GF-D8 (cell line): ENCODE measurements around the gene FIG4.
"Not testable (repeated sequence)": the region's sequence is repeated elsewhere in the genome, so short reads cannot be mapped to it uniquely, and the experiment has no call there.

Source experiments
- DNase-seq: peaks from one replicate; lab custom pipeline; 2025; lab: John Stamatoyannopoulos, UW

The FIG4 gene

DNA sequence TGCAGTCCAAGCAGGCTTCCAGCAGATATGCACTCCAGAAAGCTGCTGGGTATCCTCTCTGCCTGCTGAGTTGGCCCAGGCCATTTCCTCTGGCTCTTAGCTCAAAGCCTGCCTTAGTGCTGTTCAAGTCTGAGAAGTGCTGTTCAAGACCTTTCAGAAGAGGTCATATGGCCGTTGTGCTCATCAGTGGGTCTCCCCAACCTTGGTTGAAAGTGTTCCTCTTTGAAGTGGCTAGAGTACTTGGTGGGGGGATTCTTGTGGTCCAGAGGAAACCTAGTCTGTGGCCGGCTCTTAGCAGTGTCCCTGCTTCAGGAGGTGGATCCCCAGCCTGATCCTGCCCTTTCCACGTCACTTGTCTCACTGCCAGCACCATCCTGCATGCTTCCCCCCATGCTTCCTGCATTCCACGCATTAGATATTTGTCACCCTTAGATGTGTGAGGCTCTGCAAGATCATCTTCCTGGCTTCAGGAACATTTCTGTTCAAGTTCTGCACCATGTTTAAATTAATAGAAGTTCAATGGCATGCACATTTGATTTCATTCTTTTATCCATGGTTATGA lies 105.0 kb downstream of the FIG4 start:
- no peak for DNase-seq

DNA sequence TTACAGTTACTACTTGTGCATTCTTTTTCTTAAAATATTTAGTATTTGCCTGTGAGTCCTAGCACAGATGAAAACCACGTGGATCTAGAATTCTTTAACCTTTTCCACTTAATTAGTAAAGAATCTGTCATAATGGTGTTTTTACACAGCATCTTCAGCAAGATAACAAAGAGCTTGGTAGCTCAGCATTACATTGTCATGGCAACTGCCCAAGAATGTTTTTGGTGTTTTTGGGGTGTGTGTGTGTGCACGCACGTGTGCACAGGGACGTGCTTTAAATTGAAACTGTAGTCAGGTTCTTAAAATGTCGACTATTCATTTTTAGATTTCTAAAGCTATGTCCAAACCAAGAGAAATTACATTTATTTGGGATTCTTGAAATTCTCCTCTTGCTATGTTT lies 108.0 kb downstream of the FIG4 start:
- DNase-seq = no peak

DNA sequence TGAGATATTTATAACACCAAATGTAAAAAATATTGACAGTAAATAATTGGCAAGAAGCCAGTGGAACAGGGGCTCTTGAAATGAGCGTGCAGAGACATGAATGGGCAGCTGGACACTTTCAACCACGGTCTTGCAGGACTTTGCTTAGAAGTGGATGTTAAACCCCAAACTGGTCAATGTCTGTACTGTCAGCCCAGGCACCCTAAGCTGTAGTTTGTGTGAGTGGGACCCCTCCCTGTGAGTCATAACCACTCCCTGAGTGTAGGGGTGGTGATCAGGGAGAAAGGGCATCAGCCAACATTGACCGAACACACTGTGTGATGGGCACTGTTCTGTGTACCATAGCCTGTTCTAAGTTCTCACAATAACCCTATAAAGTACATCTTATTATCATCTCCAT lies 108.6 kb downstream of the FIG4 start:
- DNase-seq = no peak

DNA sequence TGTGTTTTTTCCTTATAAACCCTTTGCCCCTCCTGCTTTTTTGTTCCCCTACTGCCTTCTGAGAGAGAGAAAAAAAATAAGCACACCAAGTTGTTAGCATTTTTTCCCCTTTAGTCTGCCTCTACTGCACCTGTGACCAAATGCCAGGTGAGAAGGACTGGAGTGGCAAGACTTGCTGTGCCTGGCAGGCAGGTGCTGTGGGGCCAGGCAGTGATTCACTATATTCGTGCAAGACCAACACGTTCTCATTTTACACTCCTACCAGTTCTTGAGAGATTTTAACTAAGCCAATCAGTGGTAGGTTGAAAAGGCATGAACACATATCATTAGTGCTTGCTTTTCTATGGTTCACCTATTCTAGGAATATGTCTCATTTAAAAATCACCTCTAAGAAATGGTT lies 109.7 kb downstream of the FIG4 start:
- DNase-seq = no peak

DNA sequence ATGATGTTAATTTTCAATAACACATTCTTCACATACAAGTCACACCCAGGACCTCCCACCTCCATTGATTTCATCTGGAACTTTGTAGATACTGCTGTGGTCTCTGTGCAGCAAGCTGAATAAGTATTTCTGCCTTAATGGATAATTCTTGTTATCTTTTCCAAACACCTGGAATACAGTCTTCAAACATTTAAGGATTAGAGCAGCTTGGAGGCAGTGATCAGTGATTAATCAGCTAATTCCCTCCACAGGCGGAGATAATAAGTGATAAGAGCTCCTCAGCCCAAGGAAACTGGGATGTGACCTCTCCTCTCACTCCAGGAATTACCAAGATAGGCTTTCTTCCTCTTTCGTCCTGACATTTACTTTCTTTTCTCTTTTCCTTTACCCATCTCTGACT lies 110.7 kb downstream of the FIG4 start:
- no peak for DNase-seq

DNA sequence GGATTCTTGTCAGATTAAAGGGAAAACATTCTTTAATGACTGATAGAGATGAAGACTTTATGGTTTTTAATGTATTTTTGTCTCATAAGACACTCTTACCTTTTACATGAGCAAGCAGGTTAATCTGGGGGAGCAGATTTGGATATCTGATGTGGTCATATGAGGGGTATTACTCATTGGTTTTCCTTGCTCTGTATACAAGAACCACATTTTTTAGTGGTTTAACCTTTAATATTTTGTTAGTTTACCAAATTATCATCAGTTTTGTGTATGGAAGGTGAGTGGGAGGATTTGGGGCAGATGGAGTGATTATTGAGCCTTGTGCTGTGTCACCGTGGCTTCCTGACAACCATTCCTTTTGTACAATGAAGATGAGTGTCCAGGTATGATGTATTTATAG lies 112.9 kb downstream of the FIG4 start:
- DNase-seq = no peak

DNA sequence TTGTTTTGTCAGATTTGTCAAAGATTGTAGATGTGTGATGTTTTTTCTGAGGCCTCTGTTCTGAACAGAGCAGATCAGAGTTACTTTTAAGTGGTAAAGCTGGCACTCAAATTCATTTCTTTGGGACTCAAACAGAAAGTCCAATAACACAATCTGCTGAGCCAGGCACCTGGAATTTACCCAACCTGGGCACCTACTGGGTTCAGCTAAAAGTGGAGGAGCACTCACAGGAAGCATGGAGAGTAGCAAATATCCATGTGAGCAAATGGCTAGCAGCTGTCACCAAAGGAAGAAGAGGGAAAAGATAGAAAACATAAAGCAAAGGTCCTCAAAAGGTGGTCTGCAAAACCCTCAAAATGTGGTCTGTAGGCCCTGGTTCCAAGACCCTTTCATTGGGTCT lies 116.8 kb downstream of the FIG4 start:
- no peak for DNase-seq

DNA sequence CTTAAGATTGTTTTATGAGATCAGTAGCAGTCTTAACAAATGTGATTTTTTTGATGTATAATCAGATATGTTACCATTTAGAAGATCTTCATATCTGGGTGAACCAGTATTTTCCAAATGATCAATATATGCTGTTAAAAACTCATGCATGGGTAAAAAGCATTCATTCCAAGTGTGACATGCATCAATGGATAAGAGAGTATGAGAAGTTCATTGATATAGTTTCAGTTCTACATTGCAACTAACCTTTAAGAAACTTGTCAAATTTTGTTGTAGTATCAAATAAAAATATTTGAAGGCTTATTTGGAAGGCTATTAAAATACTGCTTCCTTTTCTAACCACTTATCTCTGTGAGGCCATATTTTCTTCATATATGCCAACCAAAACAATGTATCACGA lies 117.7 kb downstream of the FIG4 start:
- no peak for DNase-seq

DNA sequence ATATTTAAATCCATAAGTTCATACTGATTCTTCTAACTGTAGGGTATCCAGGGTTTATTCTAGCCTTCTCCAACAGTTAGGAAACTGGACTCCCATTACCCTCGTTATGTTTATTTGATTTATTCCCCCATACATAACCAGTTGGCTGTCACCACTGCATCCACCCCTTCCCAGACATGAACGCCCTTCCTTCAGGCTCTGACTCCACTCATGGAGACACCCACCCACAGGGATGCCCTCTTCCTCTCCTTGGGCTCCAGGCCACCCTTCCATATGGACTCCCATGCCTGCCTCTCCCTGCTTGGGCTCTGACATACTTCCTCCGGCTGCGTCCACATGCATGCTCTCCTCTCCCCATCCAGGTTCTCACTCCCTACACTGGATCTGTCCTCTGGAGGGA lies 124.0 kb downstream of the FIG4 start:
- DNase-seq = no peak

DNA sequence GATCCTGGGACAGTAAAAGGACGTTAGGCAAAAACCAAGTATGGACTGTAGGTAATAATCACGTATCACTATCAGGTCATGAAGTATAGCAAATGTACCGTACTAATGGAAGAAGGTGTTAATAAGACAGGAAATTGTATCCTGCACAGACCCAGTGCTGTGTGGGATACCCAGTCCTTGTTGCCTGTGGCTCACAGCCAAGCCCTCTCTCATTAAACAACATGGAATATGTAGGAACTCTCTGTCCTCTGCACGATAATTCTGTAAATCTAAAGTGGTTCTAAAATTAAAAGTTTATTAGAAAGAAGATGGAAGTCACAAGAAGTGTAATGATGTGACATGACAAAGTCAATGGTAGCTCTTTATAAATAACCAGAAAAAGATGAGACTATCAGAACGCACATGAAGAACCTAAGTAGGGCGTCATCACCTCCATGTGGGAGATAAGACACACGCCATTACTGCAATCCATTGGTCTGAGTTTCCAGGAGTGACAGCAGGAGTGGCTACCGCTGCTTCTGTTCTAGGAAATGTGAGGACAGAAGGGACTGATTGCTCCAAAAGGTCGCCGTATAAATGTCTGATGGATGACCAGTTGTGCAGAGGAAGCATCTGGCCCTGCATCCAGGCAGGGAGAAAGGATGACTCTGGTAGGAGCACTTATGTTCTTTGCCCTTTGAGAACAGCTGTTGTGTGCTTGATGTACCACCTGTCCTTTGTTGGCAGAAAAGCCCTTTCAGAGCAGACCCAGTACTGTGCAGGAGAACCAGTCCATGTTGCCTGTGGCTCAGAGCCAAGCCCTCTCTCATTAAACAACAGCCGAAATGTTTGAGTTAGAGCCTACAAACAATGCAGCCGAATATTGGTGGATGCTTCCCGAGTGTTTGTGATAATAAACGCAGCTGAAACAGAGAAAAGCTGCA lies 125.6 kb downstream of the FIG4 start:
- DNase-seq = no peak

DNA sequence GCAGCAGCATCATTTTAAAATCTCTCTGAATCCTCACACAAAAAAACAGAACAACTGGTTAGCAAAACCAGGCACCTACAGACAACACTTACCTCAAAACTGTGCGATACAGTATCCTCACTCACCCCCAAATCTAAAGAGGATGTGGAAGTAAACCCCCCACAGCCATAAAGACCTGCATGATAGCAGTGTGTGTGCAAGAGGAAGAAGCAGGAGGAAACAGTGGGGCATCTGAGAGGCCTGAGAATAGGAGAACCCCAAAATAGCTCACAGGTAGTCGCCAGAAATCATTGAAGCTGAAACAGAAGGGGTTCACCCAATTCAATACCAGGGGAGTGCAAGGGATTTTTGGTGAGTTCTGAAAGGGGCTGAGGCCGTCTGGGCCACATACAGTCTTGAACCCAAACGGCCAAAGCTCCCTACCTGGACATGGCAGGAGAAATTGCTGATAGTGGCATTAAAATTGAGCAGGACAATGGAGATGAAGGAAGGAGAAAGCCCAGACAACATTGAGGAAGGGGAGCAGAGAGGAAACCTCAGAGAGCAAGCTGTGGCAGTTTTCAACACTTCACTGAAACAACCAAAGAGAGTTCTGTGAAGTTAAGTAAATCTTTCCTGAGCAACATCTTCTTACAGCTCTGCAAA lies 129.7 kb downstream of the FIG4 start:
- no peak for DNase-seq

DNA sequence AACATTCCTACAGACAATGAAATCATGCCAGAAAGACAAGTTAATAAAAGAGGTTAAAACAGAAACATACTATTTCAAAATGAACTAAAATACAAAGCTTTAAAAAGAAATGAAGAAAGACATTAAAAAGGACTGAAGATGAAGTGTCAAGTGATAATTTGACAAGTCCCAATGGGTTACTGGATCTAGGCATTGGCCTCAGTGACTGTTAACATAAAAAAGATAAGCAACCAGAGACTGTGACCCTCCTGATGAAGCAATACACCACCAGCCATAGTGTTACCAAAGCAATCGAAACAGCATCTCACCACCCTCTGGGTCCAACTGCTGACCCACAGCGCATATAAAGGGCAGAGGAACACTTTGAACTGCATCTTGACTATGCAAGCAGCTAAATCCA lies 130.3 kb downstream of the FIG4 start:
- no peak for DNase-seq

DNA sequence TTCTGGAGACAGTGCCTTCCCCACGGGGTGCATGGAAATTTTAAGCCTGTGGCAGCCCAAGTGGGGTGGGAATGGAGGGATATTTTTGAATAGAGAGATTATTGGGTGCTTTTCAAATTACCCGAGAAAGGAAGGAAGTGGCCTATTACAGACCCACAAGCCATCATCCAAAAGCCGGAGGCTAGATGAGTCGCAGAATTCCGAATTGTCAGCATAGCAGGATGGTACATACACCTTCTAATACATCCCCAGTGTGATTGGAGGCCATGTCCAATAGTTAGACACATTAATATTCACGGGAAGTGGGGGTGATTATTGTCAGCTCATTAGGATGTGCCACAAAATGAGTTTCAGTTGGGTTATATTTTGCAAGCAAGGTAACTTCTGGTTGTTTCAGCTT lies 133.0 kb downstream of the FIG4 start:
- DNase-seq = no peak

DNA sequence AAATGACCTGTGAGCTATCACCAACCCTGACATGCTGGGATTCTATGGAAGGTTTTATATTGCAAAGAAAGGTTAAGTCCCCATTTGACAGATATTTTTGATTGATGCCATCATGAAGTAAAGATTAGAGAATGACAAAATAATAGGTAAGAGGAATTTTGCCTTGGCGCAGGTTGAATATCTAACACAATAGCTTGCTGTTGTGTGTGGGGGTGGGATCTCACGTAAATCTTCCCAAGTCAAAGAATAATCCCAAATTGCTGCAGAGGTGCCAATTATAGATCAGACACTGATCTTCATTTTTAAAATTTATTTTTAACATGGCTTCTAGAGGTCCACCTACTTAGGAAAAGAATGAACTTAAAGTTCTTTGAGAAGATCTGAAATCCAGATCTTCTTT lies 135.5 kb downstream of the FIG4 start:
- no peak for DNase-seq

DNA sequence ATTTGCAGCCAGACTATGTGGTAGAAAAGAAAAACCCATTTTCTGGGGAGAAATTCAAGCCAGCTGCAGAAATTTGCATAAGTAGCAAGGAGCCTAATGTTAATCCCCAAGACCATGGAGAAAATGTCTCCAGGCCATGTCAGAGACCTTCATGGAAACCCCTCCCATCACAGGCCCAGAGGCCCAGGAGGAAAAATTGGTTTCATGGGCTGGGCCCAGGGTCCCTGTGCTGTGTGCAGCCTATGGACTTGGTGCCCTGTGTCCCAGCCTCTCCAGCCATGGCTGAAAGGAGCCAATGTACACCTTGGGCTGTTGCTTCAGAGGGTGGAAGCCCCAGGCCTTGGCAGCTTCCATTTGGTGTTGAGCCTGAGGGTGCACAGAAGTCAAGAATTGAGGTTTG lies 140.3 kb downstream of the FIG4 start:
- DNase-seq = not testable (repeated sequence)

DNA sequence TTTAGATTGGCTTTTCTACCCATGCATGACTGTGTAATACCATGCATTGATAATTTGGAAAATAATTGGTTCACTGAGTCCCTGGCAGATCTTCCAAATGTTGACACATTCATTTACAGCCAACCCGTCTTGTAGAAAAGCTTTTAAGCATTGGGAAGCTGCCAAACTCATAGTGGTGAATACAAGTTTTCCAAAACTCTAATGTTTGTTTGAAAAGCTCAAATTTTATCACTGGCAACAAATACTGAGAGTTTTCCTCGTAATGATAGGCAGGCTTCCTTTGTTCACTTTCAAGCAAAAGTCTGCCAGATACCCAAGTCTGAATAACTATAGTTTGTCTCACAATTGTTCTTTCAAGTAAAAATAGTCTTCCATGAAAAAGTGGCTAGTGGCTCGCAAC lies 143.0 kb downstream of the FIG4 start:
- no peak for DNase-seq

DNA sequence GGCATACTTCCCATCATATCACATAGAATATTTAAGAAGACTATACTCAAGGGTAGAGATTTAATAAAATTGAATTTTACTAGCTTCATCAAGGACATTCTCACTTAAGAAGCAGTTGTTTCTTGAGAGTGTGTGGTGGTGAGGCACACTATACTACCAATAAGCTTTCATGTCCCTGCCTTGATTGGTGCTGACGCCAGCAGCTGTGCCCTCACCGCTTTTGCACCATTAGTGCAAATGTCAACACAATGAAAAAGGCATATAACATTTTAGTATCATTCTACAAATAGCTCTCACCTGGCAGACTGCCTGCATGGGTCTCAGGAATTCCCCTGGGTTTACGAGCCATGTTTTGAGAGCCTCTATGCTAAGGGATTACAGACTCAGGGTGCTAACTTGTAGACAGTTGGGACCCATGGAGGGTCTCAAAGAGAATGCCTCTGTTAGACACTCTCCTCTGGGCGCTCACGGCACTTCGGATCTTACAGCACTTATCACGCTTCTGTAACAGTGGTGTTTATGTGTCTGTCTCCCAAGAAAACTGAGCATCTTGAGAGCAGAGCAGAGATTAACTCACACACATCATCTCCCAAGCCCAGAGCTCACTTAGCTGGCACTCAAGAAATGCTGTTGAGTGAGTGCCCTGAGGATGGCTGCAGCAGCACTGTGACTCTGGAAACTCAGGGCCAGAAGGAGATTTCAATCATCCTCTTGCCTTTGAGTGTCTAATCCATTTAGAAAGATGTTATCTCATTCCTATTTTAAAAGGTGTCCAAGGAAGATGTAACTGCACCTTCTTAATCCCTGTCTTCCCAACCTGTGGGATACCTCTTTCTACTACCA lies 143.7 kb downstream of the FIG4 start:
- DNase-seq = no peak

DNA sequence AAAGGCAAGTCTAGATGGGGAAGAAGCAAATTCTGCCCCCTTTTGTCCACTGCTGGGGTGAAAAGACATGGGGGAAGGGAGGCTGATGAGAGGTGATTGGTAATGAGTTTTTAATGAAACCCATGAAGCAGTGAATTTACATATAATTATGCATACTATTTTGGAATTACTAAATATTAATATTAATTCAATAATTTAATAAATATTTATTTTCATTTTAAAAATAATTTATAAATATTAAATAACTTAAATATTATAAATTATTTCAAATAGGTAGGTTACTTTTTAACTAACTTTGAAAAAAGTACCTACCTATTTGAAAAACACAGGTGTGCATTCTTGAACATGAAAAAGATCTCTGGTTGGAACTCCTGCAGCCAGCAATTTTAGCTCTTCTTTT lies 148.9 kb downstream of the FIG4 start:
- no peak for DNase-seq

DNA sequence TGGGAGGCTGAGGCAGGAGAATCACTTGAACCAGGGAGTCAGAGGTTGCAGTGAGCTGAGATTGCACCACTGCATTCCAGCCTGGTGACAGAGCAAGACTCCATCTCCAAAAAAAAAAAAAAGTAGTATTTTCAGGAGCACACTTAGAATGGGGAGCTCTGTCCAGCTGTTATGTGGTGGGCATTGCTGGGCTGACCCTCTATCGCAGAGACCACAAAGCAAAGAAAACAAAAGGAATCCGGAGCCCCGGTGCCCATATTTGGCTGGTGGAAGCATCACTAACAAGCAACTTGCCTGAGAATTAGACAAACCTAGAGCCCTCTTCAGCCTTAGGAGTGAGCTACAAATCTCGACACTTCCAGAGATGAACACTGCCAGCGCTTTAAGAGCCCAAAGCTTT lies 149.7 kb downstream of the FIG4 start:
- DNase-seq = no peak

DNA sequence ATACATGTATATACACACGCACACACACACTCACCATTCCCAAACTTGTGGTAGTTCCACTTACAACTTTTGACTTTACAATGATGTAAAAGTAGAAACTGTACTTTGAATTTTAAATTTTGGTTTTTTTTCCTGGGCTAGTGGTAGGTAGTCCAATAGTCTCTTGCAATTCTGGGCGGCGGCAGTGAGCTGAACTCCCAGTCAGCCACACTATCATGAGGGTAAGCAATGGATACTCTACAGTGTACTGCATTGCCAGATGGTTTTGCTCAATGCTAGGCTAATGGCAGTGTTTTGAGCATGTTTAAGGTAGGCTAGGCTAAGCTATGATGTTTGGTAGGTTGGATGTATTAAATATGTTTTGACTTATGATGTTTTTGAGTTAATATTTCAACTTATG lies 150.8 kb downstream of the FIG4 start:
- DNase-seq = no peak

DNA sequence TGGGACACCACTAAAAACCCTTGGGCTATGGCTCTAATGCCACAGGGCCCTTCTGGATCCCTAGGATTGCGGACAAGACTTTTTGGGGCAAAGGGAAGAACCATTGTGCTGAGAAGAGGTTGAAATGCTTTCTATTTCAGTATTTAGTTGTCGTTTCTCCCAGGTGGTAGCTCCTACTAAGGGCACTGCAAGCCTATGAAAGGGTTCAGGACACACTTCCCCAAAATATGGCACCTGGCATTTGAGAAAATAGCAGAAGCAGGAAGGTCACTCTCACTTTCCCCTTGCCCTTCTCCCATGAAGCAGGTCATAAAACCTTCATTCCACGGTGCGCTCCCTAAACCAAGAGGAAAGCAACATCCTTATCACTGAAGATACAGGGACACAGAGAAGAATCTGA lies 161.6 kb downstream of the FIG4 start:
- no peak for DNase-seq

DNA sequence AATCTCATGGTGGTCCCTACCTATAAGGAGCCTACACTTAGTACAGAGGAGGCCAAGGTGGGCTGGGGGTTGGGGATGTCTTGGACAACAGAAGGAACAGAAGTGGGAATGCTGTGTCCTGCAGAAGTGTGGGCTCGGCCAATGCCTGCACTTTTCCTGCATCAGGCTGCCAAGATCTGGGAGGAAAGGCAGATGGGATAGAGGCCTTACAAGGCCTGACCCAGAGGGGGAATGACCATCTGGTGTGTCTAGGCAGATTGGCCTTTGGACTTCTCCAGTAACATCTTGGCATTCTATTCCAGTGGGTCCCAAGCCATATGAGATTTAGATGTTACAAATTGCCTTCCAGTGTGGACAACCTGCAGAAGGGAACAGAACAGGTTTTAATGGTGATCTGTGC lies 162.3 kb downstream of the FIG4 start:
- no peak for DNase-seq

DNA sequence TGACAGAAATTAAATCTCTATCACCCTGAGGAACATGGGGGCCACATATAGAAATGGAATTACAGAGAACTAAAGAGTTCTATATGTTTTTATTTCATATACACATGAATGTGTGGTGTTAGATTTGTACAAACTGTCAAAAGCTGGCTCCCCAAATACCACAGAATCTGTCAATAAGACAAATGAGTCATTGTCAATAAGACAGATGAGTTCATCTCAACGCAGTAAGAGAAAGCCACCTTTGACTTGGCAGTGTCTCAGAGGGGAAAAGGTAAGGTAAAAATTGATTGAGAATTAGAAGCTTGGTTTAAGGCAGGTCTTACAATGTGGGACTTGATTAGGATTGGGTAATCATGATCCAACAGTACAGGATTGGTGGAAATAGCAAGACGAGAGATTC lies 162.9 kb downstream of the FIG4 start:
- no peak for DNase-seq
